ENCODE data around the gene TBC1D16. TPM values are rescaled to one million over a fixed set of nuclear protein-coding genes. Genes with fewer than 3 reads are reported as not detected.

TBC1D16 gene
- total RNA-seq, 4 donors from 2014 or later, result 6.4 to 20.2 (median 11.5) TPM

DNA sequence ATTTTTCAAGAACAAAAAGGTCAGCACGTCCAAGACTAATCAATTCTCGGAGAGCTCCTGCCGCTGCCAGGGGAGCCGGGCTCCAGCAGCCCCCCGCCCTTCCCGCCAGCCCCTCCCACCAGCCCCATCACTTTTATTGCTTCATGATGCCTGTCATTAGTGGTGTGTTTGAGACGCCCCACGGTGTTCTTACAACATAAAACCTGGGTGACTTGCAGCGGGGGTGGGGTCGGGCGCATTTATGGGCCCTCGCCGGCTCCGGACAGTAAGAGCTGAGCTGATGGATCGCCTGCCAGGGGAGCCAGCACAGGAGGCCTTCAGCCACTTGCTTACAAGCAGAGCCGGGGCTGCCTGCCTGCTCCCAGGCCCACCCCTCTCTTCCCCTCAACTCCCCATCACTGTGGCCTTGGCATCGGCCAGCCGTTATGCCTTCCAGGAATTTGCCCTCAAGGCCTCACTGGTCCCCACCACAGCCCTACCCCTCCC, 113.5 kb downstream of the TBC1D16 start:
- no peak for DNase-seq
- H3K27me3 ChIP-seq, result peaks cover 0 to 87% (median 2%) of the 10 kb centered on the region in 4 donors
- TF ChIP-seq, protein P1, sequence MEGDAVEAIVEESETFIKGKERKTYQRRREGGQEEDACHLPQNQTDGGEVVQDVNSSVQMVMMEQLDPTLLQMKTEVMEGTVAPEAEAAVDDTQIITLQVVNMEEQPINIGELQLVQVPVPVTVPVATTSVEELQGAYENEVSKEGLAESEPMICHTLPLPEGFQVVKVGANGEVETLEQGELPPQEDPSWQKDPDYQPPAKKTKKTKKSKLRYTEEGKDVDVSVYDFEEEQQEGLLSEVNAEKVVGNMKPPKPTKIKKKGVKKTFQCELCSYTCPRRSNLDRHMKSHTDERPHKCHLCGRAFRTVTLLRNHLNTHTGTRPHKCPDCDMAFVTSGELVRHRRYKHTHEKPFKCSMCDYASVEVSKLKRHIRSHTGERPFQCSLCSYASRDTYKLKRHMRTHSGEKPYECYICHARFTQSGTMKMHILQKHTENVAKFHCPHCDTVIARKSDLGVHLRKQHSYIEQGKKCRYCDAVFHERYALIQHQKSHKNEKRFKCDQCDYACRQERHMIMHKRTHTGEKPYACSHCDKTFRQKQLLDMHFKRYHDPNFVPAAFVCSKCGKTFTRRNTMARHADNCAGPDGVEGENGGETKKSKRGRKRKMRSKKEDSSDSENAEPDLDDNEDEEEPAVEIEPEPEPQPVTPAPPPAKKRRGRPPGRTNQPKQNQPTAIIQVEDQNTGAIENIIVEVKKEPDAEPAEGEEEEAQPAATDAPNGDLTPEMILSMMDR (IDR thresholded peaks at IDR 0.05), result no peak
- TF ChIP-seq POLR2A (IDR thresholded peaks at IDR 0.05), result no peak
- intact Hi-C loops (cut with DNase I), result no loop called here
- WGBS, 2 donors, result 30 to 34% methylated on average over 4 to 10 of the region's 18 CpGs
- H3K27ac ChIP-seq, result no peak overlapping the region
- H3K36me3 ChIP-seq, result no peaks in the 10 kb centered on the region
- no peaks in the 10 kb centered on the region for H3K9me3 ChIP-seq
- H3K4me3 ChIP-seq, result no peak overlapping the region
- peaks cover 28 to 55% (median 28%) of the 10 kb centered on the region in 3 donors for H3K4me1 ChIP-seq

DNA sequence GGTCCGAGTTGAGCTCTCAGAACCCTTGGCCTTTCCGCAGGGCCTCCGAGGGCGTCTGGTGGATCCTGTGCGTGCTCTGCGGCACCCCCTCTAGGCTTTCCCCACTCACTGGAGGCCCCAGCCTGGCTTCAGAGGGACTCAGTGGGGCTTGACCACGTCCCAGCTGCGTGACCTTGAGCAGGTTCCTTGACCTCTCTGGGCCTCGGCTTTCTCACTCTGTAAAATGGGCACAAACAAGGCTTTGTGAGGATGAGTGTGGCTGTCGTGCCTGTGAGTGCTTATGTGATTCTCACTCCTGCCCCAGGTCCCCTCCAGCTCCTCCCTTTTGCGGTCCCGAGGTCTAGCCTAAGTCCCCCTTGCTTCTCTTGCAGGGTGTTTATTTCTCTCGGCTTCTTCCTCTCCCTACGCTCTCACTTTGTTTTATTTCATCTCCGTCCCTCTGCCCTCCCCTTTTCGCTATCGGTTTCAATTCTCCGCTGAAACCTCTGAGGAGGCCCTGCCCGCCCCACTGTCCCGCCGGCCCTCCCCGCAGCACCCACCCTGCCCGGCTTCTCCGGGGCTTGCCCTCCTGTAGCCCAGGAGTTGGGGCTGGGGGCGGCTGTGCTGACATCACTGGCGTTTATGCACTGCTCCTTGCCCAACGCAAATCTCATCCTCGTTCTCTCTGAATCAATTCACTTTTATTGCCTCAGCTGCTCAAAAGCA, 114.1 kb downstream of the TBC1D16 start:
- H3K27ac ChIP-seq, result no peak overlapping the region
- H3K36me3 ChIP-seq, result no peaks in the 10 kb centered on the region
- intact Hi-C loops (cut with DNase I), result no loop called here
- DNase-seq, result no peak
- peaks cover 0 to 87% (median 2%) of the 10 kb centered on the region in 4 donors for H3K27me3 ChIP-seq
- H3K4me1 ChIP-seq, result peaks cover 28 to 55% (median 28%) of the 10 kb centered on the region in 3 donors
- 53 to 60% methylated on average over 18 to 27 of the region's 28 CpGs for WGBS, 2 donors
- no peaks in the 10 kb centered on the region for H3K9me3 ChIP-seq
- TF ChIP-seq, protein P1 (IDR thresholded peaks at IDR 0.05), result no peak
- no peak for TF ChIP-seq POLR2A (IDR thresholded peaks at IDR 0.05)
- H3K4me3 ChIP-seq, result no peak overlapping the region

DNA sequence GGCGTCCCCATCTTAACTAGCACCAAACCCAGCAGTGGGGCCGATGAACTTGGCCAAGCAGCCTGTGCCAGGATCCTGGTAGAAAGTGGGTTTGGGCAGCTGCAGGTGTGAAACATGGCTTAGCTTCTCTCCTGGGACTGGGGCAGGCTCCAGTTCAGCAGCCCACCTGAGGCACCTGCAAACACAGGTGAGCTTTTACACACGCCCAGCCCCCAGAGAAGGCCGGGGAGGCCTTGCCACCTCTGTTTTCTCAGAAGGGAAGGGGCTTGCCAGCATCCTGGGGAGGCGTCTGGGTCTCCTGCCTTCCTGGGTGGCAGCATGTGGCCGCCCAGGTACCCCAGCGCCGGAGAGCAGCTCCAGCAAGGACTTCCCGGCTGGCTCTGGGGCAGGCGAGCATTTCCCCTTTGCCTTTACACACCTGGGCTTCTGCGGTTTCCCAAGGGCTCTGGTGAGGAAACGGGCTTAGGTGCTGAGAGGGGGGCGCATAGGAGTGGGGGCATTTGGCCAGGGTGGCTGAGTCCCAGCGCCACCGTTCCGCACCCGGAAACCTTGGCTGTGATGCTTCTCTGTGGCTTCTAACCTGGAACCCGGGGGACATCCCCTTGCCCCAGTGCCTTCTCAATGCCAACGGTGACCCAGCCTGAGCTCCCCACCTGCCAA, 114.8 kb downstream of the TBC1D16 start:
- Histone ChIP-seq H3K36me3 (no peaks in the 10 kb centered on the region), H3K27ac (no peak overlapping the region), H3K4me3 (peak overlapping the region in 1 of 4 donors; percentile 40), H3K27me3 (peaks cover 0 to 82% (median 2%) of the 10 kb centered on the region in 4 donors), H3K4me1 (peaks cover 31 to 59% (median 33%) of the 10 kb centered on the region in 3 donors), H3K9me3 (no peaks in the 10 kb centered on the region)
- intact Hi-C loops (cut with DNase I), result no loop called here
- DNase-seq, result no peak
- TF ChIP-seq POLR2A (IDR thresholded peaks at IDR 0.05), result no peak
- TF ChIP-seq, protein P1 (IDR thresholded peaks at IDR 0.05), result no peak
- 80 to 100% methylated on average over 1 to 9 of the region's 19 CpGs for WGBS, 2 donors

DNA sequence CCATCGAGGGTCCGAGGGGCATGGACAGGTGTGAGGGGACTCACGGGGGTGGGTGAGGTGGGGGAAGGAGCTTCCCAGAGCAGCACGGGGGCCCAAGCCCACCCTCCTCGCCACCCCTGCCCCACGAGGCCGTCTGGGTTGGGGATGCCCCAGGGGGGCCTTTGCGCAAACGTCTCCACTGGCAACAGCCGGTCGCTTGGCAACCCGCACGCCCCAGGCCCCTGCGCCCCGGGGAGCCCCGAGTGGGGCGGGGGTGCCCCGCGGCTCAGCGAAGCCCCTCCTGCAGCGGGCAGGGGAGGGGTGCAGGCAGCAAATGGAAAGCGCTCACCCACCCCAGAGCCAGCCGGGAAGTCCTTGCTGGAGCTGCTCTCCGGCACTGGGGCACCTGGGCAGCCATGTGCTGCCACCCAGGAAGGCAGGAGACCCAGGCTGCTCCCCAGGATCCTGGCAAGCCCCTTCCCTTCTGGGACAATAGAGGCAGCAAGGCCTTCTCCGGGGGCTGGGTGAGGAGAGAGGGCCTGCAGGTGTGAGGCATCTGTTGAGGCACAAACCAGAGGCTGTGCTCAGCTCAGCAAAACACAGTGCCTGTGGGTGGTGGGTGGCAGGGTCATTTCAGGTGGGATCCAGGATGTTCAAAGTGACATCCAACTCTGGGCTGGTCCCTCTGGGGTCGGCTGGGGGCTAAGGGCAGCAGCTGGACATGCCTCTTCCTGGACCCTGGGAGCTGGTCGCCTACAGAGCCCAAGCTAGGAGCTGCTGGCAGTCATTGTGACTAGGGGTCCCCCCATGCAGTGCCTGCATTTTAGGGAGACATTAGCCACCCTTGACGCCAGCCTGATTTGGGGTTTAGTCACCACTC, 115.6 kb downstream of the TBC1D16 start:
- 35 to 60% methylated on average over 1 to 10 of the region's 28 CpGs for WGBS, 2 donors
- H3K4me1 ChIP-seq, result peaks cover 31 to 62% (median 31%) of the 10 kb centered on the region in 3 donors
- intact Hi-C loops (cut with DNase I), result no loop called here
- no peak for DNase-seq
- H3K27ac ChIP-seq, result peak overlapping the region; percentile 31 to 87 (median 75)
- no peaks in the 10 kb centered on the region for H3K36me3 ChIP-seq
- peak overlapping the region; percentile 8 to 40 (median 35) for H3K4me3 ChIP-seq
- no peaks in the 10 kb centered on the region for H3K9me3 ChIP-seq
- peaks cover 0 to 82% (median 2%) of the 10 kb centered on the region in 4 donors for H3K27me3 ChIP-seq
- no peak for TF ChIP-seq POLR2A (IDR thresholded peaks at IDR 0.05)
- TF ChIP-seq, protein P1 (IDR thresholded peaks at IDR 0.05), result no peak

Data from esophagus squamous epithelium (tissue), 5 donors.